NCI-H187 treated with DMSO at 0.1 percent for 48 hours (cell line): ENCODE measurements around the gene PTPRK.

Source experiments
- DNase-seq: peaks from one replicate; lab custom pipeline; 2025; lab: John Stamatoyannopoulos, UW

The PTPRK gene

GRCh38 chr6:128071212-128071611 lies 449.2 kb downstream of the PTPRK start:
- DNase-seq = no peak

- DNase-seq = no peak
Observed at GRCh38 chr6:128070406-128070805, 450.0 kb downstream of the PTPRK start.

- no peak for DNase-seq
Observed at GRCh38 chr6:128069188-128069587, 451.2 kb downstream of the PTPRK start.

GRCh38 chr6:128068119-128068479 lies 452.3 kb downstream of the PTPRK start:
- no peak for DNase-seq

- no peak for DNase-seq
Observed at GRCh38 chr6:128067446-128068118, 452.8 kb downstream of the PTPRK start.

GRCh38 chr6:128065072-128065471 lies 455.3 kb downstream of the PTPRK start:
- DNase-seq = no peak

- no peak for DNase-seq
Observed at GRCh38 chr6:128064540-128064895, 455.9 kb downstream of the PTPRK start.

- no peak for DNase-seq
Observed at GRCh38 chr6:128063850-128064539, 456.4 kb downstream of the PTPRK start.

GRCh38 chr6:128062882-128063603 lies 457.4 kb downstream of the PTPRK start:
- DNase-seq = no peak

- no peak for DNase-seq
Observed at GRCh38 chr6:128057946-128058345, 462.5 kb downstream of the PTPRK start.

GRCh38 chr6:128057541-128057940 lies 462.9 kb downstream of the PTPRK start:
- no peak for DNase-seq

GRCh38 chr6:128053109-128053508 lies 467.3 kb downstream of the PTPRK start:
- DNase-seq = no peak

GRCh38 chr6:128047989-128048388 lies 472.4 kb downstream of the PTPRK start:
- DNase-seq = no peak

- no peak for DNase-seq
Observed at GRCh38 chr6:128046033-128046432, 474.4 kb downstream of the PTPRK start.

GRCh38 chr6:128039543-128039942 lies 480.9 kb downstream of the PTPRK start:
- DNase-seq = no peak

- no peak for DNase-seq
Observed at GRCh38 chr6:128036808-128037570, 483.4 kb downstream of the PTPRK start.

GRCh38 chr6:128033156-128033555 lies 487.2 kb downstream of the PTPRK start:
- DNase-seq = no peak

GRCh38 chr6:128032042-128032441 lies 488.4 kb downstream of the PTPRK start:
- no peak for DNase-seq

GRCh38 chr6:128029826-128030225 lies 490.6 kb downstream of the PTPRK start:
- DNase-seq = no peak

GRCh38 chr6:128028183-128028582 lies 492.2 kb downstream of the PTPRK start:
- DNase-seq = no peak

GRCh38 chr6:128025478-128025877 lies 494.9 kb downstream of the PTPRK start:
- DNase-seq = no peak

GRCh38 chr6:128024969-128025368 lies 495.4 kb downstream of the PTPRK start:
- DNase-seq = no peak

- DNase-seq = no peak
Observed at GRCh38 chr6:128024046-128024445, 496.4 kb downstream of the PTPRK start.
